Panc1 (cell line): ENCODE data around the gene LMOD1. TPM values are rescaled to one million over a fixed set of nuclear protein-coding genes. Genes with fewer than 3 reads are reported as not detected.

ENCODE experiments used
- ATAC-seq: fragments of 200-7000 bp; cut with Tn5 transposase; 2 replicates; pipeline ENCODE4 v1.9.1; 2020; ENCODE audit warnings: mild to moderate bottlenecking, moderate library complexity
- BruUV-seq: library from RNA; stranded (reverse); fragments of 400-500 nt; replicated peaks from 2 replicates; lab custom pipeline; 2021; lab: Mats Ljungman, UMichigan
- CTCF ChIA-PET: fragments of 300-600 bp; sonication (Branson Sonifier 250); formaldehyde crosslinking; loops from one replicate; lab custom pipeline; 2022; ENCODE audit warnings: antibody characterized with exemption; lab: Charles Lee
- POLR2A ChIA-PET: fragments of 300-600 bp; sonication (Branson Sonifier 250); formaldehyde crosslinking; loops from one replicate; lab custom pipeline; 2022; ENCODE audit warnings: antibody characterized with exemption; lab: Charles Lee
- DNase-seq: peaks from one replicate; pipeline ENCODE4 v3.0.0-alpha.2; 2010; ENCODE audit warnings: low read depth, low spot score
- H3K27ac ChIP-seq: 2 replicates; pipeline ENCODE4 v1.5.1; 2011; ENCODE audit warnings: mild to moderate bottlenecking, low read length, inconsistent platforms
- H3K27me3 ChIP-seq: fragments of 200-500 bp; sonication (Bioruptor generic); 2 replicates; pipeline ENCODE4 v1.6.0; 2014; ENCODE audit warnings: low read length, inconsistent platforms; ENCODE audit not compliant: control insufficient read depth, insufficient read depth
- H3K36me3 ChIP-seq: fragments of 200-500 bp; sonication (Bioruptor generic); 2 replicates; pipeline ENCODE4 v1.5.1; 2014; ENCODE audit warnings: inconsistent platforms, mild to moderate bottlenecking, low read length, moderate library complexity; ENCODE audit not compliant: control insufficient read depth, insufficient read depth
- H3K4me1 ChIP-seq: 2 replicates; pipeline ENCODE4 v1.5.1; 2011; ENCODE audit warnings: inconsistent platforms, mild to moderate bottlenecking, low read length, moderate library complexity; ENCODE audit not compliant: control insufficient read depth, insufficient read depth
- H3K4me3 ChIP-seq, 2 experiments: 2 replicates each; pipeline ENCODE4 v1.5.1; 2011 to 2012; ENCODE audit warnings: low read depth in 2 of 2, low read length in 2 of 2, mild to moderate bottlenecking in 2 of 2, inconsistent platforms in 1 of 2, moderate library complexity in 1 of 2
- H3K9me3 ChIP-seq: fragments of 200-500 bp; sonication (Bioruptor generic); 2 replicates; pipeline ENCODE4 v1.5.1; 2014; ENCODE audit warnings: low read depth, mild to moderate bottlenecking, inconsistent platforms, low read length, moderate library complexity; ENCODE audit not compliant: control insufficient read depth, insufficient read depth
- POLR2AphosphoS5 ChIP-seq: IDR thresholded peaks from 2 replicates; pipeline ENCODE4 v1.6.1; 2012; ENCODE audit warnings: mild to moderate bottlenecking, low read depth, low read length, moderate library complexity
- SIN3A ChIP-seq: IDR thresholded peaks from 2 replicates; pipeline ENCODE4 v1.6.1; 2012; ENCODE audit warnings: low read depth, mild to moderate bottlenecking, low read length, moderate library complexity, borderline replicate concordance; ENCODE audit not compliant: insufficient read depth
- TCF7L2 ChIP-seq: IDR thresholded peaks from 2 replicates; pipeline ENCODE4 v1.6.1; 2011; ENCODE audit warnings: mild to moderate bottlenecking, low read depth, low read length, inconsistent platforms
- in situ Hi-C: cut with HindIII; loops from 2 replicates; pipeline ENCODE4 v1.10.0; 2016; ENCODE audit warnings: low sequenced_read_pairs, low pct_unique_long_range_greater_than_20kb
- intact Hi-C: fragments of 100-400 bp; cut with micrococcal nuclease; formaldehyde crosslinking; loops from one replicate; pipeline ENCODE4 v1.10.0; 2022; ENCODE audit not compliant: unreplicated experiment
- total RNA-seq: library from RNA; stranded (reverse); gene quantifications from one replicate; pipeline ENCODE4 v1.2.1, GENCODE V29; 2021; ENCODE audit not compliant: unreplicated experiment
- TF ChIP-seq, protein P1 (sequence below), 2 experiments: IDR thresholded peaks; 2 replicates each; pipeline ENCODE4 v1.6.1; 2011 to 2012; ENCODE audit warnings: low read depth in 2 of 2, control low read depth in 1 of 2, low read length in 1 of 2, mild to moderate bottlenecking in 1 of 2, moderate library complexity in 1 of 2; ENCODE audit not compliant: insufficient read depth in 1 of 2
- TF ChIP-seq, protein P2 (sequence below): fragments of 450-650 bp; IDR thresholded peaks from 2 replicates; pipeline ENCODE4 v1.5.1; 2017; ENCODE audit warnings: mild to moderate bottlenecking

Gene LMOD1
- total RNA-seq, 1 experiment from 2014 or later, result 0.13 TPM

DNA sequence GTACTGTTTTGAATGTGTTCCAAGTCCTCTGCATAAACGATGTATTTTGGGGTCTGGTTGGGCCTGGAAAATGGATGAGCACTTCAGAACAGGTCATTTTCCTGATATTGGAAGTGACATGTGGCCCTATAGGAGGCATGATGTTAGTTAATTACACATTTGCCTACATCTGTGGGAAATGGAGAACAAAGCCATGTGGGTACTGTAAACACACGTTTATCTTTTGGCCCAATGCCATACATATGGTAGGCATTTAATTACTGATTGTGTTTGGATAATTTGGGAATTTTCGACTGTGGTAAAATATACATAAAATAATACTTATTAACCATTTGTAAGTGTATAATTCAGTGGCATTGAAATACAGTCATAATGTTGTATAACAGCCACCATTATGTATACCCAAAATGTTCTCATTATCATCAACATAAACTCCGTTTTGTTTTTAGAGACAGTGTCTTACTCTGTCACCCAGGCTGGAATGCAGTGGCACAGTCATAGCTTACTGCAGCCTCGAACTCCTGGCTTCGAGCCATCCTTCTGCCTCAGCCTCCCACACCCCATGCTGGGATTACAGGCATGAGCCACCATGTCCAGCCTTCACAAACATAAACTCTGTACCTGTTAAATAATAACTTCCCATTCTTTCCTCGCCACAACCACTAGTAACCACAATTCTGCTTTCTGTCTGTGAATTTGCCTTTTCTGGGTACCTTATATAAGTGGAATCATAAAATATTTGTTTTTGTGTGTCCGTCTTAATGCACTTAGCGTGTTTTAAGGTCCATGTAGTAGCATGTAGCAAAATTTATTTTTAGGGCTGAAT, 24.2 kb upstream of the LMOD1 start:
- DNase-seq, result no peak
- CTCF ChIA-PET, result interaction anchor here (3.9 kb wide), 1 partner anchor 74 kb away, joined by 38 read pairs; no protein-coding TSS in a partner anchor
- 0 out of 2 replicates have a peak, but pooled peaks have one; percentile 34 for ATAC-seq
- TF ChIP-seq, protein P1, sequence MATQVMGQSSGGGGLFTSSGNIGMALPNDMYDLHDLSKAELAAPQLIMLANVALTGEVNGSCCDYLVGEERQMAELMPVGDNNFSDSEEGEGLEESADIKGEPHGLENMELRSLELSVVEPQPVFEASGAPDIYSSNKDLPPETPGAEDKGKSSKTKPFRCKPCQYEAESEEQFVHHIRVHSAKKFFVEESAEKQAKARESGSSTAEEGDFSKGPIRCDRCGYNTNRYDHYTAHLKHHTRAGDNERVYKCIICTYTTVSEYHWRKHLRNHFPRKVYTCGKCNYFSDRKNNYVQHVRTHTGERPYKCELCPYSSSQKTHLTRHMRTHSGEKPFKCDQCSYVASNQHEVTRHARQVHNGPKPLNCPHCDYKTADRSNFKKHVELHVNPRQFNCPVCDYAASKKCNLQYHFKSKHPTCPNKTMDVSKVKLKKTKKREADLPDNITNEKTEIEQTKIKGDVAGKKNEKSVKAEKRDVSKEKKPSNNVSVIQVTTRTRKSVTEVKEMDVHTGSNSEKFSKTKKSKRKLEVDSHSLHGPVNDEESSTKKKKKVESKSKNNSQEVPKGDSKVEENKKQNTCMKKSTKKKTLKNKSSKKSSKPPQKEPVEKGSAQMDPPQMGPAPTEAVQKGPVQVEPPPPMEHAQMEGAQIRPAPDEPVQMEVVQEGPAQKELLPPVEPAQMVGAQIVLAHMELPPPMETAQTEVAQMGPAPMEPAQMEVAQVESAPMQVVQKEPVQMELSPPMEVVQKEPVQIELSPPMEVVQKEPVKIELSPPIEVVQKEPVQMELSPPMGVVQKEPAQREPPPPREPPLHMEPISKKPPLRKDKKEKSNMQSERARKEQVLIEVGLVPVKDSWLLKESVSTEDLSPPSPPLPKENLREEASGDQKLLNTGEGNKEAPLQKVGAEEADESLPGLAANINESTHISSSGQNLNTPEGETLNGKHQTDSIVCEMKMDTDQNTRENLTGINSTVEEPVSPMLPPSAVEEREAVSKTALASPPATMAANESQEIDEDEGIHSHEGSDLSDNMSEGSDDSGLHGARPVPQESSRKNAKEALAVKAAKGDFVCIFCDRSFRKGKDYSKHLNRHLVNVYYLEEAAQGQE (IDR thresholded peaks at IDR 0.05; ENCODE audit: insufficient read depth in 1 of 2, low read depth in 2 of 2, low read length in 1 of 2), result no peak
- TF ChIP-seq, protein P2, sequence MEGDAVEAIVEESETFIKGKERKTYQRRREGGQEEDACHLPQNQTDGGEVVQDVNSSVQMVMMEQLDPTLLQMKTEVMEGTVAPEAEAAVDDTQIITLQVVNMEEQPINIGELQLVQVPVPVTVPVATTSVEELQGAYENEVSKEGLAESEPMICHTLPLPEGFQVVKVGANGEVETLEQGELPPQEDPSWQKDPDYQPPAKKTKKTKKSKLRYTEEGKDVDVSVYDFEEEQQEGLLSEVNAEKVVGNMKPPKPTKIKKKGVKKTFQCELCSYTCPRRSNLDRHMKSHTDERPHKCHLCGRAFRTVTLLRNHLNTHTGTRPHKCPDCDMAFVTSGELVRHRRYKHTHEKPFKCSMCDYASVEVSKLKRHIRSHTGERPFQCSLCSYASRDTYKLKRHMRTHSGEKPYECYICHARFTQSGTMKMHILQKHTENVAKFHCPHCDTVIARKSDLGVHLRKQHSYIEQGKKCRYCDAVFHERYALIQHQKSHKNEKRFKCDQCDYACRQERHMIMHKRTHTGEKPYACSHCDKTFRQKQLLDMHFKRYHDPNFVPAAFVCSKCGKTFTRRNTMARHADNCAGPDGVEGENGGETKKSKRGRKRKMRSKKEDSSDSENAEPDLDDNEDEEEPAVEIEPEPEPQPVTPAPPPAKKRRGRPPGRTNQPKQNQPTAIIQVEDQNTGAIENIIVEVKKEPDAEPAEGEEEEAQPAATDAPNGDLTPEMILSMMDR, result no peak
- TF ChIP-seq POLR2AphosphoS5, result peak; percentile 51
- no peak for TF ChIP-seq TCF7L2
- no peak for TF ChIP-seq SIN3A
- H3K4me3 ChIP-seq, result no peak overlapping the region
- POLR2A ChIA-PET, result no interaction called here
- H3K36me3 ChIP-seq, result peaks cover 20% of the 10 kb centered on the region
- intact Hi-C loops, result no loop called here
- no peaks in the 10 kb centered on the region for H3K9me3 ChIP-seq
- in situ Hi-C loops, result no loop called here
- no peaks in the 10 kb centered on the region for H3K4me1 ChIP-seq
- H3K27me3 ChIP-seq, result no peaks in the 10 kb centered on the region
- no peak overlapping the region for H3K27ac ChIP-seq
- no TSS peak for BruUV-seq

DNA sequence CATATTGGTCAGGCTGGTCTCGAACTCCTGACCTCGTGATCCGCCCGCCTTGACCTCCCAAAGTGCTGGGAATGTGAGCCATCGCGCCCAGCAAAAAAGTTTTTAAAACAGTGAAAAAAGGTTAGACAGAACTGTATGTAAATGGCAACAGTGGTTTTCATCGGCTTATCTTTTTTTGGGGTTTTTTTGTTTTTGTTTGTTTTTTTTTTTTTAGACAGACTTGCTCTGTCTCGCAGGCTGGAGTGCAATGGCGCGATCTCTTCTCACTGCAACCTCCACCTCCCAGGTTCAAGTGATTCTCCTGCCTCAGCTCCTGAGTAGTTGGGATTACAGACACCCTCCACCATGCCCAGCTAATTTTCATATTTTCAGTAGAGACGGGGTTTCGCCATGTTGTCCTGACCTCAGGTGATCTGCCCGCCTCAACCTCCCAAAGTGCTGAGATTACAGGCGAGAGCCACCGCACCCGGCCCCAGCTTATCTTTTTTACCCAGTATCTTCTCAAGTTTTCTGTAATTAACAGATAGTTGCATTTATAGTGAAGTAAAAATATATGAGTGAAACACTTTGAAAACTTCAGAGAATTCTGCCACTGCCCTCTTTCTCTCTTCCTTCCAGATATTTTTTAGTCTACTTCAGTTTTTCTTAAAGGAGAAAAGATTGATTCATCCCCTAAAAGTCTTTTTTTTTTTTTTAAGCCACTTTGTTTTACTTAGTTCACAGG, 22.0 kb upstream of the LMOD1 start:
- POLR2A ChIA-PET, result interaction anchor here (0.6 kb wide), 1 partner anchor 16 kb away, joined by 3 read pairs; no protein-coding TSS in a partner anchor
- no TSS peak for BruUV-seq
- H3K4me3 ChIP-seq, result no peak overlapping the region
- H3K36me3 ChIP-seq, result peaks cover 27% of the 10 kb centered on the region
- H3K4me1 ChIP-seq, result no peaks in the 10 kb centered on the region
- CTCF ChIA-PET, result no interaction called here
- H3K9me3 ChIP-seq, result no peaks in the 10 kb centered on the region
- H3K27ac ChIP-seq, result no peak overlapping the region
- ATAC-seq (no peak), DNase-seq (no peak)
- TF ChIP-seq POLR2AphosphoS5, result no peak
- TF ChIP-seq, protein P2, result no peak
- TF ChIP-seq SIN3A, result no peak
- TF ChIP-seq, protein P1 (IDR thresholded peaks at IDR 0.05; ENCODE audit: insufficient read depth in 1 of 2, low read depth in 2 of 2, low read length in 1 of 2), result no peak
- no peak for TF ChIP-seq TCF7L2
- intact Hi-C loops (no loop called here), in situ Hi-C loops (no loop called here)
- no peaks in the 10 kb centered on the region for H3K27me3 ChIP-seq
